ENCODE measurements around the gene CCDC39. TPM values are rescaled to one million over a fixed set of nuclear protein-coding genes. Genes with fewer than 3 reads are reported as not detected.
A peak's percentile ranks its signal among the peaks of the same experiment; 100 is the strongest.

The CCDC39 gene
- total RNA-seq, 6 experiments from 2014 or later = not detected

DNA sequence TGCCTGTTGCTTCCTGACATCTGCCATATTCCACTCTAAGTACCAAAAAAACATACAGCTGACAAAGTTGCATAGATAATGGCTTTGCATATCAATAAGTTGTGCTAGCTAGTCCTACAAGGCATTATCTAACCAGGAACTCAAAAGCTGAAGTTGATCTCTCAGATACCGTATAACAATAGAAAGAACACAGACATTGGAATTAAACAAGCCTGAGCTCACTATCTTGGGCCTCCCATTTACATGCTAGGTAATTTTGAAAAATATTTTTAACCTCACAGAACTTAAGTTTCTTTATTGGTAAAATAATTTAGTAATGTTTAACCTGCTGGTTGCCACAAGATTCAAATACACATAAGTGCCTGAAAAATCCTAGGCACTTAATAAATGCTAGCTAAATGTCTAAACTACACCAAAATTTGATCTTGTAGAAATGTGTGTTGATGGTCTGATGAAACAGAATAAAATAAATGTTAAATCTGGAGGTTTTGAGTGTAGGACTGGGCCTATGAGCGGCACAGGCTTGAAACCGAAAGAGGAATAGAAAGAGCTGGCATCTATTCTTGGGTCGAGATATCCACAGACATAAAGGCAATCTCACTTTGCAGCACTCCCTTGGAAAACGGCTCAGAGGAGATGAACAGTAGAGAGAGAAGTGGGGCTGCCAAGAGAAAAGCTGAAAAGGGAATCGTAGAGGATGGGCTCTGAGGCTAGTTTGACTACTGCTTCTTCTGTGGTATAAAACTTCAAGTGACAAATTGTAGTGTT, 107.3 kb downstream of the CCDC39 start:
- H3K27ac Mint-ChIP-seq = no peak overlapping the region
- H3K4me3 Mint-ChIP-seq = peak overlapping the region; percentile 19; the same call in 1 of the 2 replicates
- H3K36me3 Mint-ChIP-seq (ENCODE audit: low read depth) = no peaks in the 10 kb centered on the region
- no peaks in the 10 kb centered on the region for H3K27me3 Mint-ChIP-seq (ENCODE audit: insufficient read depth)
- no peaks in the 10 kb centered on the region for H3K9me3 Mint-ChIP-seq
- H3K4me1 Mint-ChIP-seq (ENCODE audit: low read depth) = peaks cover 6% of the 10 kb centered on the region; the same call in 1 of the 2 replicates
- DNase-seq = no peak
- TF ChIP-seq, protein P1, sequence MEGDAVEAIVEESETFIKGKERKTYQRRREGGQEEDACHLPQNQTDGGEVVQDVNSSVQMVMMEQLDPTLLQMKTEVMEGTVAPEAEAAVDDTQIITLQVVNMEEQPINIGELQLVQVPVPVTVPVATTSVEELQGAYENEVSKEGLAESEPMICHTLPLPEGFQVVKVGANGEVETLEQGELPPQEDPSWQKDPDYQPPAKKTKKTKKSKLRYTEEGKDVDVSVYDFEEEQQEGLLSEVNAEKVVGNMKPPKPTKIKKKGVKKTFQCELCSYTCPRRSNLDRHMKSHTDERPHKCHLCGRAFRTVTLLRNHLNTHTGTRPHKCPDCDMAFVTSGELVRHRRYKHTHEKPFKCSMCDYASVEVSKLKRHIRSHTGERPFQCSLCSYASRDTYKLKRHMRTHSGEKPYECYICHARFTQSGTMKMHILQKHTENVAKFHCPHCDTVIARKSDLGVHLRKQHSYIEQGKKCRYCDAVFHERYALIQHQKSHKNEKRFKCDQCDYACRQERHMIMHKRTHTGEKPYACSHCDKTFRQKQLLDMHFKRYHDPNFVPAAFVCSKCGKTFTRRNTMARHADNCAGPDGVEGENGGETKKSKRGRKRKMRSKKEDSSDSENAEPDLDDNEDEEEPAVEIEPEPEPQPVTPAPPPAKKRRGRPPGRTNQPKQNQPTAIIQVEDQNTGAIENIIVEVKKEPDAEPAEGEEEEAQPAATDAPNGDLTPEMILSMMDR (IDR thresholded peaks at IDR 0.05) = no peak

DNA sequence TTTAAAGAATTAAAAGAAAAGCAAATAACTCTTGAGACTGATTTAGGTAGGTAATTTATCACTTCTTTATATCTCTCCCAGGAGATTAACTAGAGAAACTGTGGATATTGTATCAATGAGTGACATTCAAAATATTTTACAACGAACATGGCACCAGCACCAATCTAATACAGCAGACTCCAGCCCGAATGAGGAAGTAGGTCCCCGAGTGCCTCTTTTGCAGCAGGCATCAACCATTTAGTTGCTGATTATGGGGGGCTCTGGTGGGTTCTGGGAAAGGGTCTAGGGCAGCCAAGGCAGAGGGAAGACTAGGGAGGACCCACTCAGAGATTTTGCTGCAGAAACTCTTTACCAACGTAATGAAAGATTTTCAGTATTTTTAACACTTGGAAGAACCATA, 109.1 kb downstream of the CCDC39 start:
- no peak overlapping the region for H3K4me3 Mint-ChIP-seq
- TF ChIP-seq, protein P1 (IDR thresholded peaks at IDR 0.05) = no peak
- no peak overlapping the region for H3K27ac Mint-ChIP-seq
- no peaks in the 10 kb centered on the region; the same call in 1 of the 2 replicates for H3K27me3 Mint-ChIP-seq (ENCODE audit: insufficient read depth)
- H3K36me3 Mint-ChIP-seq (ENCODE audit: low read depth) = no peaks in the 10 kb centered on the region
- no peak for DNase-seq
- H3K4me1 Mint-ChIP-seq (ENCODE audit: low read depth) = peaks cover 6% of the 10 kb centered on the region; the same call in 1 of the 2 replicates
- H3K9me3 Mint-ChIP-seq = no peaks in the 10 kb centered on the region

DNA sequence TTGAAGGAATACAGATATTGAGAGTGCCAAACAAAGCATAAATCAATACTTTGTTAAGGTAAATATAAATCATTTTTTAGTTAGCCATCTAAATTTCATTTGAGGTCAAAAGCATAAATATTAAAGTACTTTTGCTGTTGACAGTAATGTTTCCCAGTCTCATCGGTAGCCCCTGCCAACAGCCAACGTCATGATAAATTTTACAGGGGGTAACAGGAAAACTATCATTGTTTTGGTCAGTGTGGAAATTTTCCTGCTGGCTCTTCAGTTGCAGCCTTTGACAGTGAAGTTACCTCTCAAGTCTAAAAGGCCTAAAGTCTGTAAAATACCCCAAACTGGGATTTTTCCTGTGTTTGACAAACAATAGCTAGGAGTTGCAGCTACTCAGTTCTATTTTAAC, 114.6 kb downstream of the CCDC39 start:
- H3K27ac Mint-ChIP-seq = no peak overlapping the region
- no peaks in the 10 kb centered on the region for H3K4me1 Mint-ChIP-seq (ENCODE audit: low read depth)
- H3K27me3 Mint-ChIP-seq (ENCODE audit: insufficient read depth) = peaks cover 2% of the 10 kb centered on the region; the same call in 1 of the 2 replicates
- peaks cover 2% of the 10 kb centered on the region for H3K36me3 Mint-ChIP-seq (ENCODE audit: low read depth)
- TF ChIP-seq, protein P1 (IDR thresholded peaks at IDR 0.05) = no peak
- no peak for DNase-seq
- no peak overlapping the region for H3K4me3 Mint-ChIP-seq
- peaks cover 4% of the 10 kb centered on the region for H3K9me3 Mint-ChIP-seq

Other genes starting within 250 kb of the CCDC39 start
- gene TTC14, start 77.3 kb downstream of the CCDC39 start, total RNA-seq (2021; fragmentation: NEBNext Ultra II Directional; extraction: Animal tissue kit (Norgen Biotek cat#: 25700)) = 10 to 100 TPM; 25.5 to 30.4 (median 27.2) TPM
- gene FXR1, start 233.2 kb upstream of the CCDC39 start, total RNA-seq (2021; fragmentation: NEBNext Ultra II Directional; extraction: Animal tissue kit (Norgen Biotek cat#: 25700)) = 100 to 1,000 TPM; 159 to 213 (median 171) TPM

Data from HFFc6 (cell line).